H9 (cell line): ENCODE measurements around the gene PCSK6. TPM values are rescaled to one million over a fixed set of nuclear protein-coding genes. Genes with fewer than 3 reads are reported as not detected.

Experiments
- DNase-seq: peaks from one replicate; pipeline ENCODE4 v3.0.0-alpha.2; 2017
- H2AFZ ChIP-seq: one replicate; pipeline ENCODE4 v1.6.1; 2013; ENCODE audit warnings: mild to moderate bottlenecking, low read length, control low read depth, moderate library complexity
- H2AK5ac ChIP-seq: 2 replicates; pipeline ENCODE4 v1.6.1; 2013; ENCODE audit warnings: low read length, control low read depth, mixed read lengths; ENCODE audit not compliant: insufficient read length
- H2BK120ac ChIP-seq: one replicate; pipeline ENCODE4 v1.6.1; 2013; ENCODE audit warnings: low read depth, mild to moderate bottlenecking, low read length, control low read depth, inconsistent platforms; ENCODE audit not compliant: poor library complexity, severe bottlenecking
- H2BK12ac ChIP-seq: 2 replicates; pipeline ENCODE4 v1.6.1; 2013; ENCODE audit warnings: low read length, control low read depth, mixed read lengths, low read depth; ENCODE audit not compliant: insufficient read length
- H2BK15ac ChIP-seq: 2 replicates; pipeline ENCODE4 v1.6.1; 2013; ENCODE audit warnings: low read depth, low read length, control low read depth
- H2BK20ac ChIP-seq: one replicate; pipeline ENCODE4 v1.6.1; 2013; ENCODE audit warnings: low read depth, mild to moderate bottlenecking, low read length, control low read depth, inconsistent platforms; ENCODE audit not compliant: poor library complexity, severe bottlenecking
- H2BK5ac ChIP-seq: 2 replicates; pipeline ENCODE4 v1.6.1; 2013; ENCODE audit warnings: low read length, control low read depth, mixed read lengths; ENCODE audit not compliant: insufficient read length
- H3K14ac ChIP-seq: 2 replicates; pipeline ENCODE4 v1.6.1; 2013; ENCODE audit warnings: low read length, control low read depth; ENCODE audit not compliant: insufficient read depth
- H3K18ac ChIP-seq: 2 replicates; pipeline ENCODE4 v1.6.1; 2013; ENCODE audit warnings: low read depth, mild to moderate bottlenecking, mixed read lengths, low read length, control low read depth; ENCODE audit not compliant: insufficient read length
- H3K23ac ChIP-seq: 2 replicates; pipeline ENCODE4 v1.6.1; 2013; ENCODE audit warnings: low read length, control low read depth, mixed read lengths, low read depth; ENCODE audit not compliant: insufficient read length
- H3K23me2 ChIP-seq: 2 replicates; pipeline ENCODE4 v1.6.1; 2013; ENCODE audit warnings: low read depth, mild to moderate bottlenecking, mixed read lengths, low read length, control low read depth; ENCODE audit not compliant: insufficient read length, poor library complexity, severe bottlenecking
- H3K27ac ChIP-seq: 2 replicates; pipeline ENCODE4 v1.5.1; 2013; ENCODE audit warnings: low read length, control low read depth, mixed read lengths, low read depth; ENCODE audit not compliant: insufficient read length
- H3K27me3 ChIP-seq: 2 replicates; pipeline ENCODE4 v1.6.1; 2013; ENCODE audit warnings: low read length, control low read depth, inconsistent platforms; ENCODE audit not compliant: insufficient read depth
- H3K4ac ChIP-seq: 2 replicates; pipeline ENCODE4 v1.6.1; 2013; ENCODE audit warnings: low read depth, mild to moderate bottlenecking, control low read depth, inconsistent platforms, low read length, moderate library complexity
- H3K4me1 ChIP-seq: 2 replicates; pipeline ENCODE4 v1.6.1; 2013; ENCODE audit warnings: low read length, control low read depth, inconsistent platforms; ENCODE audit not compliant: insufficient read depth
- H3K4me2 ChIP-seq: 2 replicates; pipeline ENCODE4 v1.6.1; 2013; ENCODE audit warnings: low read length, control low read depth, mixed read lengths; ENCODE audit not compliant: insufficient read length, insufficient read depth
- H3K56ac ChIP-seq: 2 replicates; pipeline ENCODE4 v1.6.1; 2013; ENCODE audit warnings: low read depth, mild to moderate bottlenecking, mixed read lengths, low read length, control low read depth; ENCODE audit not compliant: insufficient read length
- H3K79me1 ChIP-seq: 2 replicates; pipeline ENCODE4 v1.6.1; 2013; ENCODE audit warnings: low read depth, mild to moderate bottlenecking, moderate library complexity, low read length, control low read depth, inconsistent platforms; ENCODE audit not compliant: insufficient read depth, poor library complexity, severe bottlenecking
- H3K79me2 ChIP-seq: 2 replicates; pipeline ENCODE4 v1.6.1; 2013; ENCODE audit warnings: low read length, control low read depth, inconsistent platforms; ENCODE audit not compliant: insufficient read depth
- H3K9ac ChIP-seq: 2 replicates; pipeline ENCODE4 v1.6.1; 2013; ENCODE audit warnings: low read length, control low read depth, mixed read lengths; ENCODE audit not compliant: insufficient read length; ENCODE audit errors: extremely low read depth
- H3K9me3 ChIP-seq: one replicate; pipeline ENCODE4 v1.6.1; 2013; ENCODE audit warnings: low read depth, low read length, inconsistent platforms; ENCODE audit not compliant: control insufficient read depth
- H3T11ph ChIP-seq: one replicate; pipeline ENCODE4 v1.6.1; 2013; ENCODE audit warnings: mild to moderate bottlenecking, low read length, control low read depth, inconsistent platforms
- H4K20me1 ChIP-seq: one replicate; pipeline ENCODE4 v1.6.1; 2013; ENCODE audit not compliant: control insufficient read depth, insufficient read length, insufficient read depth
- H4K5ac ChIP-seq: 2 replicates; pipeline ENCODE4 v1.6.1; 2013; ENCODE audit warnings: low read depth, mild to moderate bottlenecking, mixed read lengths, low read length, control low read depth; ENCODE audit not compliant: insufficient read length
- H4K8ac ChIP-seq: replicated peaks from 2 replicates; pipeline ENCODE4 v1.6.1; 2013; ENCODE audit warnings: low read length, control low read depth, mixed read lengths, low read depth; ENCODE audit not compliant: insufficient read length
- H4K91ac ChIP-seq: 2 replicates; pipeline ENCODE4 v1.6.1; 2013; ENCODE audit warnings: low read depth, mild to moderate bottlenecking, moderate library complexity, mixed read lengths, low read length, control low read depth; ENCODE audit not compliant: insufficient read length
- H3K27ac Mint-ChIP-seq, 3 experiments: 2 replicates in 2 of 3; 3 replicates in 1 of 3; pipeline ENCODE4 v1.8.0; 2020 to 2021; ENCODE audit warnings: mixed read lengths in 3 of 3, mild to moderate bottlenecking in 1 of 3, moderate library complexity in 1 of 3
- H3K27me3 Mint-ChIP-seq: 2 replicates; pipeline ENCODE4 v1.8.0; 2021; ENCODE audit warnings: low read depth, mild to moderate bottlenecking, moderate library complexity, mixed read lengths
- H3K36me3 Mint-ChIP-seq, 3 experiments: 2 replicates in 2 of 3; 3 replicates in 1 of 3; pipeline ENCODE4 v1.8.0; 2020 to 2021; ENCODE audit warnings: low read depth in 3 of 3, mixed read lengths in 3 of 3; ENCODE audit not compliant: insufficient read depth in 1 of 3
- H3K4me1 Mint-ChIP-seq, 2 experiments: 2 replicates each; pipeline ENCODE4 v1.8.0; 2020; ENCODE audit warnings: mixed read lengths in 2 of 2
- H3K4me3 Mint-ChIP-seq, 2 experiments: 2 replicates in 1 of 2; 3 replicates in 1 of 2; pipeline ENCODE4 v1.8.0; 2020 to 2021; ENCODE audit warnings: mild to moderate bottlenecking in 2 of 2, mixed read lengths in 2 of 2, moderate library complexity in 1 of 2
- H3K9me3 Mint-ChIP-seq, 2 experiments: 2 replicates in 1 of 2; 3 replicates in 1 of 2; pipeline ENCODE4 v1.8.0; 2020; ENCODE audit warnings: mild to moderate bottlenecking in 2 of 2, mixed read lengths in 2 of 2, moderate library complexity in 1 of 2
- CTCF ChIP-seq: fragments of 200-600 bp; sonication (generic); conservative IDR thresholded peaks from 3 replicates; pipeline ENCODE4 v1.8.0; 2021; ENCODE audit warnings: antibody characterized with exemption, mild to moderate bottlenecking
- WGBS: extraction: QIAGEN DNeasy Blood & Tissue Kit; methylation state at CpG from one replicate; pipeline ENCODE4 v1.1.7; 2013; ENCODE audit warnings: missing lambda C conversion rate, low lambda C conversion rate, mixed read lengths; ENCODE audit not compliant: insufficient read length; ENCODE audit errors: extremely low coverage; 5-methylcytosine and 5-hydroxymethylcytosine counted together
- total RNA-seq: library from RNA; stranded (reverse); gene quantifications from 2 replicates; pipeline ENCODE4 v1.2.1, GENCODE V29; 2021

The PCSK6 gene
- total RNA-seq, 1 experiment from 2014 or later, result 4.0 TPM

DNA sequence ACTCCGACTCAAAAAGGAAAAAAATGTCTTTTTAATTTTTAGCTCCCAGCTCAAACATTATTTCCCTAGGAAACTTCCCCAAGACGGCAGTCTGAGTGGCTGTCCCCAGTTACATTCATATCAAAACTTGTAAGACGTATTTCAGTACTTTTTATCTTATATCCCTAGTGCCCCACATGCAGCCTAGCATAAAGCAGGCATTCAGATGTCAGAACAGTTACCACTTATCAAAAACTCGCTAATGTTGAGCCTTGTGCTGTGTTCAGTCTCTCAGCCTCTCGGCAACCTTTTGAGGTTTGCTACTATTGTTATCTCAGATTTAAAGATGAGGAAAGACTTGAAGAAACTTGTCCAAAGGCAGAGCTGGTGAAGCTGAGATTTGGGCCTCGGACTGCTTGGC lies 205.6 kb downstream of the PCSK6 start:
- Histone ChIP-seq H2BK120ac (no peak overlapping the region), H4K20me1 (no peaks in the 10 kb centered on the region)
- WGBS, result no CpG with 5 or more reads among the region's 6 CpGs

More for the DNA sequence above, 205.6 kb downstream of the PCSK6 start:
- Histone ChIP-seq H4K91ac (no peak overlapping the region), H2AFZ (no peak overlapping the region), H2BK5ac (no peak overlapping the region), H3K14ac (no peak overlapping the region), H2BK15ac (no peak overlapping the region), H3K79me1 (peaks cover 6% of the 10 kb centered on the region), H3K9ac (no peak overlapping the region), H2BK12ac (no peak overlapping the region), H3K23ac (no peak overlapping the region), H4K5ac (no peak overlapping the region), H3K27me3 (no peaks in the 10 kb centered on the region), H3T11ph (no peak overlapping the region), H2BK20ac (no peak overlapping the region), H3K23me2 (no peaks in the 10 kb centered on the region), H3K79me2 (peaks cover 4% of the 10 kb centered on the region; the same call in 1 of the 2 replicates), H3K27ac (no peak overlapping the region), H3K56ac (no peak overlapping the region), H4K8ac (no peak overlapping the region), H3K4ac (no peak overlapping the region), H3K4me1 (no peaks in the 10 kb centered on the region), H3K9me3 (no peaks in the 10 kb centered on the region), H2AK5ac (no peak overlapping the region), H3K4me2 (no peak overlapping the region), H3K18ac (no peak overlapping the region)
- Mint-ChIP-seq H3K4me3 (no peak overlapping the region), H3K4me1 (no peaks in the 10 kb centered on the region), H3K27me3 (no peaks in the 10 kb centered on the region), H3K36me3 (peaks cover 49 to 86% (median 80%) of the 10 kb centered on the region in 3 experiments), H3K9me3 (no peaks in the 10 kb centered on the region), H3K27ac (no peak overlapping the region)
- TF ChIP-seq CTCF, result no peak
- DNase-seq, result no peak
